ENCODE measurements around the gene SNED1.

- TF ChIP-seq NANOG (IDR thresholded peaks at IDR 0.05; ENCODE audit: borderline replicate concordance): no peak
- no peak for TF ChIP-seq CTCF (conservative IDR thresholded peaks at IDR 0.05; ENCODE audit: low read depth in 2 of 2)
- TF ChIP-seq, protein P1, sequence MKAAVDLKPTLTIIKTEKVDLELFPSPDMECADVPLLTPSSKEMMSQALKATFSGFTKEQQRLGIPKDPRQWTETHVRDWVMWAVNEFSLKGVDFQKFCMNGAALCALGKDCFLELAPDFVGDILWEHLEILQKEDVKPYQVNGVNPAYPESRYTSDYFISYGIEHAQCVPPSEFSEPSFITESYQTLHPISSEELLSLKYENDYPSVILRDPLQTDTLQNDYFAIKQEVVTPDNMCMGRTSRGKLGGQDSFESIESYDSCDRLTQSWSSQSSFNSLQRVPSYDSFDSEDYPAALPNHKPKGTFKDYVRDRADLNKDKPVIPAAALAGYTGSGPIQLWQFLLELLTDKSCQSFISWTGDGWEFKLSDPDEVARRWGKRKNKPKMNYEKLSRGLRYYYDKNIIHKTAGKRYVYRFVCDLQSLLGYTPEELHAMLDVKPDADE (IDR thresholded peaks at IDR 0.05): no peak
- TF ChIP-seq POLR2AphosphoS5 (IDR thresholded peaks at IDR 0.05; ENCODE audit: low read depth): no peak
- no peak for TF ChIP-seq EZH2 (IDR thresholded peaks at IDR 0.05; ENCODE audit: low read depth, unreplicated experiment)
- TF ChIP-seq, protein P2, sequence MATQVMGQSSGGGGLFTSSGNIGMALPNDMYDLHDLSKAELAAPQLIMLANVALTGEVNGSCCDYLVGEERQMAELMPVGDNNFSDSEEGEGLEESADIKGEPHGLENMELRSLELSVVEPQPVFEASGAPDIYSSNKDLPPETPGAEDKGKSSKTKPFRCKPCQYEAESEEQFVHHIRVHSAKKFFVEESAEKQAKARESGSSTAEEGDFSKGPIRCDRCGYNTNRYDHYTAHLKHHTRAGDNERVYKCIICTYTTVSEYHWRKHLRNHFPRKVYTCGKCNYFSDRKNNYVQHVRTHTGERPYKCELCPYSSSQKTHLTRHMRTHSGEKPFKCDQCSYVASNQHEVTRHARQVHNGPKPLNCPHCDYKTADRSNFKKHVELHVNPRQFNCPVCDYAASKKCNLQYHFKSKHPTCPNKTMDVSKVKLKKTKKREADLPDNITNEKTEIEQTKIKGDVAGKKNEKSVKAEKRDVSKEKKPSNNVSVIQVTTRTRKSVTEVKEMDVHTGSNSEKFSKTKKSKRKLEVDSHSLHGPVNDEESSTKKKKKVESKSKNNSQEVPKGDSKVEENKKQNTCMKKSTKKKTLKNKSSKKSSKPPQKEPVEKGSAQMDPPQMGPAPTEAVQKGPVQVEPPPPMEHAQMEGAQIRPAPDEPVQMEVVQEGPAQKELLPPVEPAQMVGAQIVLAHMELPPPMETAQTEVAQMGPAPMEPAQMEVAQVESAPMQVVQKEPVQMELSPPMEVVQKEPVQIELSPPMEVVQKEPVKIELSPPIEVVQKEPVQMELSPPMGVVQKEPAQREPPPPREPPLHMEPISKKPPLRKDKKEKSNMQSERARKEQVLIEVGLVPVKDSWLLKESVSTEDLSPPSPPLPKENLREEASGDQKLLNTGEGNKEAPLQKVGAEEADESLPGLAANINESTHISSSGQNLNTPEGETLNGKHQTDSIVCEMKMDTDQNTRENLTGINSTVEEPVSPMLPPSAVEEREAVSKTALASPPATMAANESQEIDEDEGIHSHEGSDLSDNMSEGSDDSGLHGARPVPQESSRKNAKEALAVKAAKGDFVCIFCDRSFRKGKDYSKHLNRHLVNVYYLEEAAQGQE (IDR thresholded peaks at IDR 0.05; ENCODE audit: unreplicated experiment): no peak
- no peak for TF ChIP-seq JUNB (IDR thresholded peaks at IDR 0.05; ENCODE audit: unreplicated experiment)
- no peak for TF ChIP-seq EZH2phosphoT487 (IDR thresholded peaks at IDR 0.05; ENCODE audit: unreplicated experiment)
- no peak for TF ChIP-seq STAT1 (IDR thresholded peaks at IDR 0.05; ENCODE audit: unreplicated experiment)
- TF ChIP-seq CREB1 (CRISPR knock-in tag; IDR thresholded peaks at IDR 0.05; ENCODE audit: low read depth): no peak
- TF ChIP-seq ZNF114 (CRISPR knock-in tag; IDR thresholded peaks at IDR 0.05): no peak
- no peak for TF ChIP-seq ZNF331 (CRISPR knock-in tag; IDR thresholded peaks at IDR 0.05; ENCODE audit: low read depth)
Observed at GRCh38 chr2:240954436-240955305, 43.7 kb upstream of the SNED1 start.

All from GM23338 (cell line).